Measurements from ENCODE around the gene AANAT.

Gene AANAT

DNA sequence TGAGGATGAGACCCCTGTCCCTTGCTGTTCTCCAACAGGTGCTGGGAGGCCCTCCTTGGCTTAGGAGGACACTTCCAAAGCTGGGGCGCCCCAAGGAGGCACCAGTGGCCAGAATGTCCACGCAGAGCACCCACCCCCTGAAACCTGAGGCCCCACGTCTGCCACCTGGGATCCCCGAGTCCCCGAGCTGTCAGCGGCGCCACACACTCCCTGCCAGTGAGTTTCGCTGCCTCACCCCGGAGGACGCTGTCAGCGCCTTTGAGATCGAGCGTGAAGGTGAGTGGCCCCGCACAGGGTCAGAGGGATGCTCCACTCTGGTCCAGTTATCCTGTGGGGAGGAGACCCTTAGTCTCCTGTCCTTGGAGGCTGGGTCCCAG, 1.2 kb downstream of the AANAT start:
- no peak overlapping the region for H3K4me3 ChIP-seq (ENCODE audit: low read length)
- TF ChIP-seq, protein P1, sequence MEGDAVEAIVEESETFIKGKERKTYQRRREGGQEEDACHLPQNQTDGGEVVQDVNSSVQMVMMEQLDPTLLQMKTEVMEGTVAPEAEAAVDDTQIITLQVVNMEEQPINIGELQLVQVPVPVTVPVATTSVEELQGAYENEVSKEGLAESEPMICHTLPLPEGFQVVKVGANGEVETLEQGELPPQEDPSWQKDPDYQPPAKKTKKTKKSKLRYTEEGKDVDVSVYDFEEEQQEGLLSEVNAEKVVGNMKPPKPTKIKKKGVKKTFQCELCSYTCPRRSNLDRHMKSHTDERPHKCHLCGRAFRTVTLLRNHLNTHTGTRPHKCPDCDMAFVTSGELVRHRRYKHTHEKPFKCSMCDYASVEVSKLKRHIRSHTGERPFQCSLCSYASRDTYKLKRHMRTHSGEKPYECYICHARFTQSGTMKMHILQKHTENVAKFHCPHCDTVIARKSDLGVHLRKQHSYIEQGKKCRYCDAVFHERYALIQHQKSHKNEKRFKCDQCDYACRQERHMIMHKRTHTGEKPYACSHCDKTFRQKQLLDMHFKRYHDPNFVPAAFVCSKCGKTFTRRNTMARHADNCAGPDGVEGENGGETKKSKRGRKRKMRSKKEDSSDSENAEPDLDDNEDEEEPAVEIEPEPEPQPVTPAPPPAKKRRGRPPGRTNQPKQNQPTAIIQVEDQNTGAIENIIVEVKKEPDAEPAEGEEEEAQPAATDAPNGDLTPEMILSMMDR (IDR thresholded peaks at IDR 0.05; ENCODE audit: insufficient read depth, low read depth, low read length, missing control alignments), result no peak
- no peak for DNase-seq (ENCODE audit: low read depth)

DNA sequence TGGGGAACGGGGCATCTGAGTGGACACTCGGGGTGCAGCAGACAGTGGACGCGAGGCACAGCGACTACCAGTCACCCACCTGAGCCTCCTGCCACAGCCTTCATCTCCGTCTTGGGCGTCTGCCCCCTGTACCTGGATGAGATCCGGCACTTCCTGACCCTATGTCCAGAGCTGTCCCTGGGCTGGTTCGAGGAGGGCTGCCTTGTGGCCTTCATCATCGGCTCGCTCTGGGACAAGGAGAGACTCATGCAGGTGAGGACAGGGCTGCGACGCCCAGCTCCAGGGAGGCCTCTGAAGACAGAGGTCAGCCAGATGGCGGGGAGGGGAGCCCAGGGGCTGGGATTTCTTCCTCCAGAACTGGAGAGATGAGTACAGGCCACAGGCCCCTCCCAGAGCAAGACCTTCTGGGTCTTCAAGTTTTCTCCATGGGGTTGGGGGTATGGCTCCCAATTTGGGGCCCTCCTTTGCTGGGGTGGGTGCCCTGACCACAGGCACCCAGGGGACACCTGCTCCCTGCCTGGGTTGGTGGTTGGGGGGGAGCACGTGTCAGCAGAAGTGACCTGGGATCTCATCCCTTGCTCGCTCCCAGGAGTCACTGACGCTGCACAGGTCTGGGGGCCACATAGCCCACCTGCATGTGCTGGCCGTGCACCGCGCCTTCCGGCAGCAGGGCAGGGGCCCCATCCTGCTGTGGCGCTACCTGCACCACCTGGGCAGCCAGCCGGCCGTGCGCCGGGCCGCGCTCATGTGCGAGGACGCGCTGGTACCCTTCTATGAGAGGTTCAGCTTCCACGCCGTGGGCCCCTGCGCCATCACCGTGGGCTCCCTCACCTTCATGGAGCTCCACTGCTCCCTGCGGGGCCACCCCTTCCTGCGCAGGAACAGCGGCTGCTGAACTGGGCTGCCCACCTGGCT, 1.9 kb downstream of the AANAT start:
- DNase-seq (ENCODE audit: low read depth), result no peak
- TF ChIP-seq, protein P1 (IDR thresholded peaks at IDR 0.05; ENCODE audit: insufficient read depth, low read depth, low read length, missing control alignments), result no peak
- H3K4me3 ChIP-seq (ENCODE audit: low read length), result no peak overlapping the region

DNA sequence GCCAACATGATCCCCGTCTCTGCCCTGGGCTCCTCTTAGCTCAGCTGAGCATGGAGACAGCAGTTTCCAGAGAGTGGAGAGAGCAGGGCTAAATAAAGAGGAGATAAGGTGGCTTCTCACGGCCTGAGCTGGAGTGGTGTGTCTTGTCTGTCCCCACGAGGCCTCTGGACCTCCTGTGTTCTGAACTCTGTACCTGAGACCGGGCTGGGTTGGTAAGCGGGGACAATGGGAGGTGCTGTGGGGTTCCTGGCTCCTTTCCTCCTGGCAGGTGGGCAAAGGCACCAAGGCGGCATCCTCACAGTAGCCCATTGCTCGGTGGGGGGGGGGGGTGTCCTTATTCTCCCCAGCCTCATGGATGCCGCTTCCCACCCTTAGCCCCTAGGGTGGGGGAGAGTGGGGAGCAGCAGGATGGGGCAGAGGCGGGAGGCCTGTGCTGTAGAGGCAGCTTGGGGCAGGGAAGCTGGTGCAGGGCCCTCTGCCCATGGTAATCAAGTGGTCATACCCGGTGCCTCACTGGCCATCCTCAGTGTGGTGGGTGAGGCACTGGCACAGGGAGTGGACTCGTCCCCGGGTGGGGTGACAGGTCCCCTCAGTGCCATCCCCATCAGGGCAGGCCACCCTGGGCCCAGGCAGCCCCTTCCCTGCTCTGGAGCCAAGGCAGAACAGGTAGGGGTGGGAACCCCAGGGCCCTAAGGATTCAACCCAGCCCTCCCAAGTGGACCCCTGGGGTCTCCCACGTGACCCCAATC, 2.8 kb downstream of the AANAT start:
- TF ChIP-seq, protein P1 (IDR thresholded peaks at IDR 0.05; ENCODE audit: insufficient read depth, low read depth, low read length, missing control alignments), result no peak
- DNase-seq (ENCODE audit: low read depth), result no peak
- no peak overlapping the region for H3K4me3 ChIP-seq (ENCODE audit: low read length)

DNA sequence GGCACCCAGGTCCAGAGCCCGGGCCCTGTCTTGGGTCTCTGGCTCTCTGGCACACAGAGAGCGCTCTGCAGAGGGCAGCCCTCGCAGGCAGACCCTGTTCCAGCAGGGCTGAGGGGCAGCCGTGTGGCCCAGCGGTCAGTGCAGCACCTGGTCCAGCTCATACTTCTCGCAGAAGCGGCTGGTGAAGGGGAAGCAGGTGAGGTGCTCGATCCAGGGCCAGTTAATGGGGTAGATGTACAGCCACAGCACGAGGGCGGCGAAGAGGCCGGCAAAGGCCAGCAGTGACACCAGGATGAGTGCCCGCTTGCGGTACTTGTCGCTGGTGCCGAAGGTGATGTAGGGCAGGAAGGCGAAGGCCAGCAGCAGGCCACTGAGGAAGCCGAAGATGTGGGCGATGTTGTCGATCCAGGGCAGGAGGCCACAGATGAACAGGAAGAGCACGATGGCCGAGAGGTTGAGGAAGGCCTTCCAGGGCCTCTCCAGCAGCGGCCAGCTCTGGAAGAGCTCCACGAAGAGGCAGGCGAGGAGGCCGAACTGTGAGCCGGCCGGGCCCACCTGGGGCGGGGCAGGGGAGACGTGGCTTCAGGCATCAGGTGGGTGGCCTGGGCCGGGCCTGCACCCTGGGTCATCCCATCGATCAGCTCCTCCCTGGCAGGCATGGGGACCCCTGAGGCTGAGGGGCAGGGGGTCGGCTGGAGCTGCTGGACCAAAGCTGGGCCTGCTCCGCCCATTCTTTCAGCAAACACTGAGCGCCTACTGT, 4.3 kb downstream of the AANAT start:
- H3K4me3 ChIP-seq (ENCODE audit: low read length), result no peak overlapping the region
- DNase-seq (ENCODE audit: low read depth), result no peak
- TF ChIP-seq, protein P1 (IDR thresholded peaks at IDR 0.05; ENCODE audit: insufficient read depth, low read depth, low read length, missing control alignments), result no peak

DNA sequence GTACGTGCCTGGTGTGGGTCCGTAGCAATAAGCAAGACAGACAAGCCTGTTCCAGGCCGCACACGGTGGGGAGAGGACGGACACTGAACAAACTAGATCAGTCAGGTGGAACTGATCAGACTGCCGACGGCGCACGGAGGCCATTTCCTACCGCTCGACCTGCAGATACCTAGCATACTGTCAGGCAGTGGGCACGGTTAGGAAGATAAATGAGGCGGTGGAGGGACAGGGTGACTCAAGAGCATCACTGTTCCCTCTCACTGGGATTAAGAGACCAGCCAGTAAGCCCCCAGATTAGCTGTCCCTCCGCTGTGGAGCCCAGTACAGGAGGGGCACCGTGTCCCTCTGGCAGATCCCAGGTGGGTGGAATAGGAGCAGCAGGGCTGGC, 4.8 kb downstream of the AANAT start:
- no peak overlapping the region for H3K4me3 ChIP-seq (ENCODE audit: low read length)
- TF ChIP-seq, protein P1 (IDR thresholded peaks at IDR 0.05; ENCODE audit: insufficient read depth, low read depth, low read length, missing control alignments), result no peak
- DNase-seq (ENCODE audit: low read depth), result no peak

DNA sequence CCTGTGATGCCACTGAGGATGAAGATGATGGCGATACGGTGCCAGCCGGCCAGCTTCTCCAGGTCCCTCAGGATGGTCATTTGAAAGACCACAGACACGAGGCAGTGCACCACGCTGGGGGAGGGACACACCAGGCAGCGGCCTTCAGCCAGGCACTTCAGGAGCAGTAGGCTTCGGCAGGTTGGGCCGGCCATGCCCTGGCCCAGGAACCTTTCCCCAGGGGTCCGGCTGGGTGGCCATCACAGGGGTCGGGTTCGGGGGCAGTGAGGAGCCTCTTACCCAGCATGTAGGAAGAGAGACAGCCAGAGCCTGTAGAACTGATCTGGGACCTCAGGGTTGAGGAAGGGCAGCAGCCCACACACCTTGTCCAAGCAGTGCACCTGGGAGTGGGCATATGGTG, 5.3 kb downstream of the AANAT start:
- TF ChIP-seq, protein P1 (IDR thresholded peaks at IDR 0.05; ENCODE audit: insufficient read depth, low read depth, low read length, missing control alignments), result no peak
- H3K4me3 ChIP-seq (ENCODE audit: low read length), result no peak overlapping the region
- DNase-seq (ENCODE audit: low read depth), result no peak

All from epithelial cell of esophagus (primary cell).